Coronary artery (tissue), 2 donors: Measurements from ENCODE around the gene ANO5.
"Not testable (repeated sequence)": the region's sequence is repeated elsewhere in the genome, so short reads cannot be mapped to it uniquely, and the experiment has no call there.

Experiments
- DNase-seq: peaks from one replicate; pipeline ENCODE4 v3.0.0-alpha.2; 2017; ENCODE audit warnings: low spot score
- H3K27ac ChIP-seq, 2 donors: fragments of 200-600 bp; sonication (generic); one replicate each; pipeline ENCODE4 v1.5.1; 2016 to 2019
- H3K4me3 ChIP-seq: fragments of 200-600 bp; sonication (generic); 2 replicates; pipeline ENCODE4 v1.5.1; 2016; ENCODE audit warnings: mild to moderate bottlenecking, moderate library complexity
- CTCF ChIP-seq: fragments of 200-600 bp; sonication (generic); IDR thresholded peaks from one replicate; pipeline ENCODE4 v1.5.1; 2019; ENCODE audit warnings: antibody characterized with exemption

ANO5 gene

GRCh38 chr11:22263613-22264012 lies 70.7 kb downstream of the ANO5 start:
- no peak for TF ChIP-seq CTCF
- Histone ChIP-seq H3K27ac (no peak overlapping the region), H3K4me3 (no peak overlapping the region)
- no peak for DNase-seq

- H3K4me3 ChIP-seq, result not testable (repeated sequence)
Observed at GRCh38 chr11:22268983-22269624, 76.2 kb downstream of the ANO5 start.

GRCh38 chr11:22273781-22274180 lies 80.9 kb downstream of the ANO5 start:
- DNase-seq, result no peak
- no peak for TF ChIP-seq CTCF
- Histone ChIP-seq H3K27ac (no peak overlapping the region), H3K4me3 (no peak overlapping the region)

More at GRCh38 chr11:22268983-22269624, 76.2 kb downstream of the ANO5 start:
- not testable (repeated sequence) for DNase-seq, H3K27ac ChIP-seq

GRCh38 chr11:22275600-22275999 lies 82.7 kb downstream of the ANO5 start:
- Histone ChIP-seq H3K4me3 (no peak overlapping the region), H3K27ac (no peak overlapping the region)
- no peak for DNase-seq
- no peak for TF ChIP-seq CTCF

GRCh38 chr11:22276535-22276934 lies 83.7 kb downstream of the ANO5 start:
- Histone ChIP-seq H3K27ac (no peak overlapping the region), H3K4me3 (no peak overlapping the region)
- no peak for TF ChIP-seq CTCF
- DNase-seq, result no peak

- DNase-seq, H3K4me3 ChIP-seq, H3K27ac ChIP-seq: not testable (repeated sequence)
Observed at GRCh38 chr11:22284991-22285390, 92.1 kb downstream of the ANO5 start.

- H3K27ac ChIP-seq, result no peak overlapping the region
- H3K4me3 ChIP-seq, result no peak overlapping the region
- DNase-seq, result no peak
- no peak for TF ChIP-seq CTCF
Observed at GRCh38 chr11:22302368-22302767, 109.5 kb downstream of the ANO5 start.

GRCh38 chr11:22304337-22304961 lies 111.6 kb downstream of the ANO5 start:
- DNase-seq, result no peak
- Histone ChIP-seq H3K4me3 (no peak overlapping the region), H3K27ac (no peak overlapping the region)
- TF ChIP-seq CTCF, result peak; percentile 40
